Esophagus squamous epithelium (tissue), 5 donors: ENCODE results near the gene KRT80. TPM values are rescaled to one million over a fixed set of nuclear protein-coding genes. Genes with fewer than 3 reads are reported as not detected.
A peak's percentile ranks its signal among the peaks of the same experiment; 100 is the strongest.

Source experiments
- DNase-seq: peaks from one replicate; lab custom pipeline; 2025; lab: John Stamatoyannopoulos, UW
- H3K27ac ChIP-seq, 4 donors: fragments of 200-600 bp; sonication (generic); one replicate each; pipeline ENCODE4 v1.5.1; 2016 to 2019; ENCODE audit warnings: mild to moderate bottlenecking in 1 of 4
- H3K27me3 ChIP-seq, 4 donors: fragments of 200-600 bp; sonication (generic); 1 replicate in 3 of 4; 2 replicates in 1 of 4; pipeline versions ENCODE4 v1.5.1 to v1.6.0; 2017 to 2021; ENCODE audit warnings: antibody characterized with exemption in 1 of 4
- H3K36me3 ChIP-seq, 3 donors: fragments of 200-600 bp; sonication (generic); one replicate each; pipeline ENCODE4 v1.5.1; 2016 to 2019
- H3K4me1 ChIP-seq, 3 donors: fragments of 200-600 bp; sonication (generic); one replicate each; pipeline ENCODE4 v1.5.1; 2017 to 2019
- H3K4me3 ChIP-seq, 4 donors: fragments of 200-600 bp; sonication (generic); 1 replicate in 3 of 4; 2 replicates in 1 of 4; pipeline ENCODE4 v1.5.1; 2016 to 2019; ENCODE audit warnings: mild to moderate bottlenecking in 2 of 4, moderate library complexity in 1 of 4
- H3K9me3 ChIP-seq, 3 donors: fragments of 200-600 bp; sonication (generic); one replicate each; pipeline ENCODE4 v1.5.1; 2016 to 2019
- CTCF ChIP-seq, 6 experiments: fragments of 450-650 bp in 4 of 6; fragments of 200-600 bp in 2 of 6; sonication (generic) in 2 of 6; IDR thresholded peaks; one replicate each; pipeline ENCODE4 v1.5.1; 2016 to 2019; ENCODE audit warnings: antibody characterized with exemption in 6 of 6, mild to moderate bottlenecking in 4 of 6, moderate library complexity in 4 of 6
- POLR2A ChIP-seq, 4 donors: fragments of 450-650 bp; IDR thresholded peaks; one replicate each; pipeline ENCODE4 v1.6.1; 2017; ENCODE audit warnings: antibody characterized with exemption in 4 of 4, mild to moderate bottlenecking in 4 of 4, moderate library complexity in 3 of 4
- WGBS, 2 donors: methylation state at CpG; one replicate each; pipeline ENCODE4 v1.1.5; 2018; 5-methylcytosine and 5-hydroxymethylcytosine counted together
- intact Hi-C: fragments of 100-400 bp; cut with DNase I; formaldehyde crosslinking; loops from one replicate; pipeline ENCODE4 v1.15.0; 2022
- total RNA-seq, 4 donors: library from RNA; depleted of rRNA; stranded (reverse); fragments of >200 nt; gene quantifications; one replicate each; pipeline ENCODE4 v1.1.0, GENCODE V29; 2016
- donor health status: DM: yes; HTN: yes; CAD: no.

KRT80 gene
- total RNA-seq, 4 donors from 2014 or later: 11.4 to 39.6 (median 16.5) TPM

GRCh38 chr12:52198454-52199215 is 6.8 kb upstream of the KRT80 start:
- 61 to 68% methylated on average over 5 of the region's 5 CpGs for WGBS, 2 donors

GRCh38 chr12:52197371-52198231 is 5.8 kb upstream of the KRT80 start:
- no peak for DNase-seq
- Histone ChIP-seq H3K4me3 (no peak overlapping the region), H3K9me3 (no peaks in the 10 kb centered on the region), H3K36me3 (no peaks in the 10 kb centered on the region), H3K27me3 (peaks cover 0 to 12% (median 0%) of the 10 kb centered on the region in 4 donors), H3K4me1 (peaks cover 31 to 62% (median 36%) of the 10 kb centered on the region in 3 donors), H3K27ac (peak overlapping the region; percentile 1 to 62 (median 49))
- TF ChIP-seq POLR2A (IDR thresholded peaks at IDR 0.05) (no peak), CTCF (IDR thresholded peaks at IDR 0.05) (no peak)
- intact Hi-C loops: no loop called here
- 56 to 61% methylated on average over 8 to 10 of the region's 11 CpGs for WGBS, 2 donors

More at GRCh38 chr12:52198454-52199215, 6.8 kb upstream of the KRT80 start:
- Histone ChIP-seq H3K27ac (peak overlapping the region; percentile 1 to 62 (median 49)), H3K9me3 (no peaks in the 10 kb centered on the region), H3K4me1 (peaks cover 30 to 62% (median 36%) of the 10 kb centered on the region in 3 donors), H3K36me3 (no peaks in the 10 kb centered on the region), H3K27me3 (peaks cover 0 to 15% (median 0%) of the 10 kb centered on the region in 4 donors), H3K4me3 (no peak overlapping the region)
- TF ChIP-seq CTCF (IDR thresholded peaks at IDR 0.05) (no peak), POLR2A (IDR thresholded peaks at IDR 0.05) (no peak)
- intact Hi-C loops: no loop called here
- no peak for DNase-seq

DNA sequence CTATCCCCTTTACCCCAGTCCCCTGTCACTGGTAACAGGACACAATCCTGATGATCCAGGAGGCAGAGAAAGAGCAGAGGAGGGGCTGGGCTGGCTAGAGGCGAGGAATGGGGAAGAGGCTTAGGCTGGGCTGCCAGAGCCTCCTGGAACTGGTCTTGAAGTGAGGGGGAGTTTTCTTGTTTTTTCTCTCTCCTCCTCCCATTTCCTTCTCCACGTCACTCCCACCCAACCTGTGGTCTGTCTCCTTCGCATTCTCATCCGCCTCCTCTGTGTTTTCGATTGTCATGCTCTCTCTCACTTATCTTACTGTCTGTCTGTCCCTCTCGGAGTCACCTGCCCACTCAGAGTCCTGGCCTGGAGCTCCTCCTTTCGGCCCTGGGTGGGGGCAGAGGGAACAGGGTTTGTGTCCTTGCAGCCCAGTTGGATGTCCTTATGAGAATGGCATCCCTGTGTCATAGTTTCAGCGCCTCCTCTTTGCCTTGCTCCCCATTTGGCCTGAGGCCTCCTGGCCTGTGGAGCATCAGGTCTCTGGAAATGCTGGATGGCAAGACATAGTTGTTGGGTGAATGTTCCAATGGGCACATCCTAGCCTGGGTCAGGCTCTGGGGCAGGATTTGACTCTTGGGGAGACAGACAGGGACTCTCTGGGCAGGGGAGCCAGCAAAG is 3.4 kb upstream of the KRT80 start:
- no peaks in the 10 kb centered on the region for H3K9me3 ChIP-seq
- WGBS, 2 donors: 68 to 81% methylated on average over 6 to 7 of the region's 8 CpGs
- DNase-seq: no peak
- no peak overlapping the region for H3K4me3 ChIP-seq
- H3K4me1 ChIP-seq: peaks cover 46 to 79% (median 47%) of the 10 kb centered on the region in 3 donors
- TF ChIP-seq CTCF (IDR thresholded peaks at IDR 0.05): no peak
- no peak for TF ChIP-seq POLR2A (IDR thresholded peaks at IDR 0.05)
- intact Hi-C loops: no loop called here
- peaks cover 0 to 2% (median 0%) of the 10 kb centered on the region in 4 donors for H3K27me3 ChIP-seq
- H3K27ac ChIP-seq: no peak overlapping the region
- no peaks in the 10 kb centered on the region for H3K36me3 ChIP-seq

GRCh38 chr12:52193991-52194390 is 2.2 kb upstream of the KRT80 start:
- no peak for DNase-seq
- H3K4me1 ChIP-seq: peaks cover 36 to 81% (median 46%) of the 10 kb centered on the region in 3 donors
- H3K9me3 ChIP-seq: no peaks in the 10 kb centered on the region
- TF ChIP-seq POLR2A (IDR thresholded peaks at IDR 0.05) (no peak), CTCF (IDR thresholded peaks at IDR 0.05) (no peak)
- H3K36me3 ChIP-seq: no peaks in the 10 kb centered on the region
- H3K4me3 ChIP-seq: no peak overlapping the region
- peak overlapping the region in 2 of 4 donors; percentile 17 to 24 for H3K27ac ChIP-seq
- intact Hi-C loops: no loop called here
- WGBS, 2 donors: 39 to 71% methylated on average over 5 to 6 of the region's 6 CpGs
- H3K27me3 ChIP-seq: no peaks in the 10 kb centered on the region
